Body of pancreas (tissue), 4 donors: ENCODE measurements around the gene ZNF281.

Experiments
- CTCF ChIP-seq, 7 experiments: fragments of 450-650 bp in 4 of 7; fragments of 200-600 bp in 3 of 7; sonication (generic) in 3 of 7; IDR thresholded peaks; one replicate each; pipeline ENCODE4 v1.5.1; 2016 to 2019; ENCODE audit warnings: antibody characterized with exemption in 7 of 7
- POLR2A ChIP-seq, 3 donors: fragments of 450-650 bp; IDR thresholded peaks; one replicate each; pipeline ENCODE4 v1.6.1; 2016; ENCODE audit warnings: antibody characterized with exemption in 3 of 3, mild to moderate bottlenecking in 2 of 3

DNA sequence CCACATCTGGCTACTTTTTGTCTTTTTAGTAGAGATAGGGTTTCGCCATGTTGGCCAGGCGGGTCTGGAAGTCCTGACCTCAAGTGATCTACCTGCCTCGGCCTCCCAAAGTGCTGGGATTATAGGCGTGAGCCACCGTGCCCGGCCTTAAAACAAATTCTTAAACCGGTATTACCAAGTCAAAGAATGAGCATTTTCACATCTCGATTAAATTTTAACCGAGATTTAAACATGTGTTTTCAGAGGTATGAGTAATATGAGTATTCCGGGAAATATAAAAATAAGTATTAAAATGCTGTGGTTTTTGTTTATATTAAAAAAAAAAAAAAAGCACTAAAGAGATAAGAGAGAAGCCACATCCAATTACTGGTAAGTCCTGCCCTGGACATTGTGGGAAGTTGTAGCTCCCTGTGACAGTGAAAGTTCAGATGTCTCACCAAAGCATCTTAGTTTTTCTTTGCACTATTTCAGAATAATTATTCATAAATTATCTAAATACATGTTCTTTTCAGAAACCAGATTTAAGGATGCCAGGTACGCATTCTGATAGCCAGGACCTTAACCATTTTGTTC lies 24.9 kb downstream of the ZNF281 start:
- TF ChIP-seq CTCF (IDR thresholded peaks at IDR 0.05) (no peak), POLR2A (IDR thresholded peaks at IDR 0.05) (no peak)
